ENCODE results near the gene FMN1. TPM values are rescaled to one million over a fixed set of nuclear protein-coding genes. Genes with fewer than 3 reads are reported as not detected.
A peak's percentile ranks its signal among the peaks of the same experiment; 100 is the strongest.

Gene FMN1
- polyA plus RNA-seq, 1 experiment: 3.7 TPM

DNA sequence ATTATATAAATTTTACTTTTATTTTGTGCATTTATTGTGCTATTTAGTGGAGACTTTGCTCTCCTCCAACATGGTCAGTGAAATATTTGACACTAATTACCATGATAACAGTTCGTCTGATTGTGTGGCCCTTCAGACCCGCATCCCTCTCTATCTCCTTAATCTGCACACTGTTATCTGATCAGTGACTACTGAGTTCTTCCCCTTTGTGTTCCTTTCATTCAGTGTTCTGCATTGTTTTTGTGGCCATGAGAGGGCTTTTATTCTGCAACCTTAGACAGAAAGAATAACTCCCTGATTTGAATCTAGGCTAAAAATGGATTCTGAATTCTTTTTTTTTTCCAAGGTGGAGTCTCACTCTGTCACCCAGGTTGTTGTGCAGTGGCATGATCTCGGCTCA lies 11.9 kb upstream of the FMN1 start:
- ChIA-PET CTCF (no interaction called here), POLR2A (no interaction called here)
- H3K27ac ChIP-seq (ENCODE audit: low read depth, low read length): no peak overlapping the region
- no peaks in the 10 kb centered on the region for H3K9me3 ChIP-seq (ENCODE audit: control insufficient read depth, insufficient read depth, low read length)
- TF ChIP-seq, protein P1, sequence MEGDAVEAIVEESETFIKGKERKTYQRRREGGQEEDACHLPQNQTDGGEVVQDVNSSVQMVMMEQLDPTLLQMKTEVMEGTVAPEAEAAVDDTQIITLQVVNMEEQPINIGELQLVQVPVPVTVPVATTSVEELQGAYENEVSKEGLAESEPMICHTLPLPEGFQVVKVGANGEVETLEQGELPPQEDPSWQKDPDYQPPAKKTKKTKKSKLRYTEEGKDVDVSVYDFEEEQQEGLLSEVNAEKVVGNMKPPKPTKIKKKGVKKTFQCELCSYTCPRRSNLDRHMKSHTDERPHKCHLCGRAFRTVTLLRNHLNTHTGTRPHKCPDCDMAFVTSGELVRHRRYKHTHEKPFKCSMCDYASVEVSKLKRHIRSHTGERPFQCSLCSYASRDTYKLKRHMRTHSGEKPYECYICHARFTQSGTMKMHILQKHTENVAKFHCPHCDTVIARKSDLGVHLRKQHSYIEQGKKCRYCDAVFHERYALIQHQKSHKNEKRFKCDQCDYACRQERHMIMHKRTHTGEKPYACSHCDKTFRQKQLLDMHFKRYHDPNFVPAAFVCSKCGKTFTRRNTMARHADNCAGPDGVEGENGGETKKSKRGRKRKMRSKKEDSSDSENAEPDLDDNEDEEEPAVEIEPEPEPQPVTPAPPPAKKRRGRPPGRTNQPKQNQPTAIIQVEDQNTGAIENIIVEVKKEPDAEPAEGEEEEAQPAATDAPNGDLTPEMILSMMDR (IDR thresholded peaks at IDR 0.05; ENCODE audit: low read depth, low read length): no peak
- H3K4me3 ChIP-seq (ENCODE audit: low read depth, low read length): no peak overlapping the region
- no peak for DNase-seq (ENCODE audit: low read depth, low spot score)
- peaks cover 6% of the 10 kb centered on the region for H3K27me3 ChIP-seq (ENCODE audit: control insufficient read depth, insufficient read depth, low read length)

DNA sequence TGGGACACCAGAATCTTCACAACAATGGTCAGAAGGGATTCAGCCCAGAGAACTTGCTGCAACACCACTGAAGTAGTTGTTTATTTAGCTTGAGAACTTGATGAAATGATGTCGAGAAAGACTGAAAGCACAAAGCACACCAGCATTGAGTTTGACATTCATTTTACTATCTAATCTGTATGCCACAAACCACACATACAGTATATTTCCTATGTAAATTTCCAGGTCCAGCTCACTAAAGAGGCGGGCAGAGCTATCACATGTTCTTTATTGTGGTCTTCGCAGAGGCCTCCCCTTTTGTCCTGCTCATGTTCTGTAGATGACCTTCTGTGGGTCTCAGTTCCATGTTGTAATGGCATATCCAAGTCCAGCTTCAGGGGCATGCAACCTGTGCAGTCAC lies 10.4 kb upstream of the FMN1 start:
- Histone ChIP-seq H3K9me3 (ENCODE audit: control insufficient read depth, insufficient read depth, low read length) (no peaks in the 10 kb centered on the region), H3K27me3 (ENCODE audit: control insufficient read depth, insufficient read depth, low read length) (peaks cover 13% of the 10 kb centered on the region), H3K27ac (ENCODE audit: low read depth, low read length) (no peak overlapping the region), H3K4me3 (ENCODE audit: low read depth, low read length) (no peak overlapping the region)
- DNase-seq (ENCODE audit: low read depth, low spot score): no peak
- TF ChIP-seq, protein P1 (IDR thresholded peaks at IDR 0.05; ENCODE audit: low read depth, low read length): no peak
- ChIA-PET POLR2A (no interaction called here), CTCF (no interaction called here)

DNA sequence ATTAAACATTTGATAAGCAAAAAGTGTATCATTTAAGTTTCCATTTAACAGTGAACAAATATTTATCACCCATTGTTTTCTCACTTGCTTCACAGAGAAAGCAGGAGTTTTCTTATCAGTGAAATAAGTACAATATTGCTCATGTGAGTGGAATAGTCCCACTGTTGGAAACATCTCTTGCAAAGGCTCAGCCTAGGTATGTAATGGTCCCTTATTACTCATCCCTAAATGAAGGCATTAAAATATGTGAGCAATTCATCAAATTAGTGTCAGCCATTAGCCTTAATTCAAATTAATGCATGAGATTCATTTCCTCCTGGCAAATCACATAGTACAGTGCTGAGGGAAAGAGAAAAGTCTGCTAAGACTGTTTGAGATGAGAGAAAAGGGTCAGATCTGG lies 9.6 kb upstream of the FMN1 start:
- DNase-seq (ENCODE audit: low read depth, low spot score): no peak
- Histone ChIP-seq H3K4me3 (ENCODE audit: low read depth, low read length) (no peak overlapping the region), H3K27me3 (ENCODE audit: control insufficient read depth, insufficient read depth, low read length) (peaks cover 17% of the 10 kb centered on the region), H3K27ac (ENCODE audit: low read depth, low read length) (no peak overlapping the region), H3K9me3 (ENCODE audit: control insufficient read depth, insufficient read depth, low read length) (no peaks in the 10 kb centered on the region)
- TF ChIP-seq, protein P1 (IDR thresholded peaks at IDR 0.05; ENCODE audit: low read depth, low read length): no peak
- ChIA-PET POLR2A (no interaction called here), CTCF (no interaction called here)

DNA sequence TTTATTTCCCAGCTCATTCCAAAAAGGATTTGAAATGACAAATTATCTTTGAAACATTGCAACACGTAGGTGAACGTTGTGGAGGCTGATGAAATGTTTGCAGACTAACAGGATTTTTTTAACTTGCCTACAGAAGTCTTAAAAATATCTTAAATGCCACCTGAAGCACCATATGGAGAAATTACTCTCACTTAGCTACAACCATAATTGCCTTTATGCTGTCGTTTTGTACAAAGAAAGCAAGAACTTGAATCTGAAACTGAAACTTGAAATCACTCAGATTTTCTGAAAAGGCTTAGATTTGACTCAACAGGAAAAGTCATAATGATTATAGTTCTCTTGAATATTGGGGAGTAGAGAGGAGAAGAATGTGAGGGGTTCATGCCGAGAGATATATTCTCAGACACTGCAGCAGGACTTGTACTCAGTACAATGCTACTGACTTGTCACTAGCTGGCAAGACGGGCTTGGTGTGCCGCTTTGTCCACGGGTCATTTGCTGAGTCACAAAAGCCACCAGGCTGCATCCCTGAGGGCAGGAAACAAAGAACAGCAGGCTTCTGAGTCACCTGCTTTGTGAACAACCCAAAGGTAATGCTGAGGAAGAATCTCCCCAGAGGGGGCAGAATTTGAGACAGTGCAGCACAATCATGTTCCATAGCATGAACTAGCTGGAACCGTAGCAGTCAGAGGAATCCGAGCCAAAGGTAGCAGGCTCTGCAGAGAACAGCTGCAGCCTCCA lies 7.1 kb upstream of the FMN1 start:
- ChIA-PET POLR2A (no interaction called here), CTCF (interaction anchor here (1.1 to 1.3 kb wide), 2 partner anchors 15 to 25 kb away, joined by 3 to 7 read pairs; no protein-coding TSS in a partner anchor)
- H3K9me3 ChIP-seq (ENCODE audit: control insufficient read depth, insufficient read depth, low read length): no peaks in the 10 kb centered on the region
- no peak for DNase-seq (ENCODE audit: low read depth, low spot score)
- H3K27me3 ChIP-seq (ENCODE audit: control insufficient read depth, insufficient read depth, low read length): peaks cover 20% of the 10 kb centered on the region
- TF ChIP-seq, protein P1 (IDR thresholded peaks at IDR 0.05; ENCODE audit: low read depth, low read length): 0 out of 2 replicates have a peak, but pooled peaks have one; percentile 11
- H3K27ac ChIP-seq (ENCODE audit: low read depth, low read length): no peak overlapping the region
- H3K4me3 ChIP-seq (ENCODE audit: low read depth, low read length): peak overlapping the region; percentile 31

DNA sequence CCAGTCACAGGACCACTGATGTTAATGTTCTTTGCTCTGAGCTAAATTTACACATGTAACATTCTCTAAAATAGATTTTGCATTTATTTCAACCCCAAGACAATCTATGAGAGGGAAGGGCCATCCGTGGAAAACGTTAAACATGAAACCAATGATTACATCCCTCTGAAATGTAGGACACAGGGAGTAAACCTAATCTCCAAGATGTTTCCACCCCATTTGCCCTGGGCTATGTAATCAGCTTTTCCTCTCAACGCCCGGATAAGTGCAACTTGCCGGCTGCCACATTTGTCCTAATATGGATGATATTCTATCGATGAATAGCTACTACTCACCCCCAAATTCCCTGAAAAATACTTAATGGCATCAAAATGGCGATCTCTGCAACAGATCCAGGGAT lies 6.4 kb upstream of the FMN1 start:
- H3K27ac ChIP-seq (ENCODE audit: low read depth, low read length): no peak overlapping the region
- CTCF ChIA-PET: interaction anchor here (1.1 to 1.3 kb wide), 2 partner anchors 15 to 26 kb away, joined by 3 to 7 read pairs; no protein-coding TSS in a partner anchor
- H3K4me3 ChIP-seq (ENCODE audit: low read depth, low read length): no peak overlapping the region
- no peaks in the 10 kb centered on the region for H3K9me3 ChIP-seq (ENCODE audit: control insufficient read depth, insufficient read depth, low read length)
- DNase-seq (ENCODE audit: low read depth, low spot score): no peak
- TF ChIP-seq, protein P1 (IDR thresholded peaks at IDR 0.05; ENCODE audit: low read depth, low read length): no peak
- peaks cover 23% of the 10 kb centered on the region for H3K27me3 ChIP-seq (ENCODE audit: control insufficient read depth, insufficient read depth, low read length)
- POLR2A ChIA-PET: no interaction called here

Measured in AG04450 (cell line).